Colonic mucosa (tissue), 4 donors: ENCODE measurements around the gene TYW1B. TPM values are rescaled to one million over a fixed set of nuclear protein-coding genes. Genes with fewer than 3 reads are reported as not detected.
"Not testable (repeated sequence)": the region's sequence is repeated elsewhere in the genome, so short reads cannot be mapped to it uniquely, and the experiment has no call there.

Experiments used
- DNase-seq: peaks from one replicate; pipeline ENCODE4 v3.0.0-alpha.2; 2020
- H3K27ac ChIP-seq: fragments of 200-600 bp; one replicate; pipeline ENCODE4 v1.8.0; 2021
- H3K27me3 ChIP-seq: fragments of 200-600 bp; one replicate; pipeline ENCODE4 v1.8.0; 2021
- H3K36me3 ChIP-seq: fragments of 200-600 bp; one replicate; pipeline ENCODE4 v1.8.0; 2021
- H3K4me1 ChIP-seq: fragments of 200-600 bp; one replicate; pipeline ENCODE4 v1.8.0; 2021; ENCODE audit warnings: mild to moderate bottlenecking
- H3K4me3 ChIP-seq: fragments of 200-600 bp; one replicate; pipeline ENCODE4 v1.8.0; 2021
- H3K9ac ChIP-seq, 2 donors: one replicate each; pipeline ENCODE4 v1.7.0; 2013; ENCODE audit warnings: control low read depth in 2 of 2, low read depth in 2 of 2, low read length in 2 of 2
- H3K9me3 ChIP-seq: fragments of 200-600 bp; one replicate; pipeline ENCODE4 v1.8.0; 2021
- CTCF ChIP-seq: fragments of 200-600 bp; IDR thresholded peaks from one replicate; pipeline ENCODE4 v1.8.0; 2022; ENCODE audit warnings: antibody characterized with exemption, mild to moderate bottlenecking
- intact Hi-C: fragments of 100-400 bp; cut with DNase I; formaldehyde crosslinking; loops from one replicate; pipeline ENCODE4 v1.14.1; 2022
- total RNA-seq, 2 donors: library from RNA; stranded (reverse); fragmentation: NEBNext Ultra II Directional in 1 of 2; extraction: Animal tissue kit (Norgen Biotek cat#: 25700) in 1 of 2; gene quantifications; one replicate each; pipeline ENCODE4 v1.2.1, GENCODE V29; 2021
- donor health status: healthy.
- donor health status: DM: no; HTN: no; CAD: no.
- donor health status: DM: no; HTN: no; CAD: no.

TYW1B gene
- total RNA-seq, 2 donors from 2014 or later: 1.9 to 8.9 TPM

DNA sequence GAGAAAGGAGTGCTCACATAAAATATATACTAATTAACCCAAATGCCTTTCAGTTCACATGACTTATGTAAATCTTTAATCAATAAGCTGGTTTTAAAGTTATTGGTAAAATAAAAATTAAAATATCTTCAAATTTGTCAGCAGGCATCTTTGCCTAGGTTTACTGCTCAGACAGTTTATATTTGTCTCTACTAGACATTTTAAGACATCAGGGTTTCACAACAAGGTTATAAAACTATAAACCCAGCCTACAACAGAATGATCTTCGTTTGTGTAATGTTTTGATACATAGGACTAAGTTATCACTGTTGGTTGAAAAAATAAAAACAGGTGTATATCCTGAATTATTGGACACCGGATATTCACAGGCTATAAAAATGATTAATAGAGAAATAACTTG lies 67.4 kb downstream of the TYW1B start:
- no peak for TF ChIP-seq CTCF
- Histone ChIP-seq H3K9me3 (no peaks in the 10 kb centered on the region), H3K4me1 (no peaks in the 10 kb centered on the region), H3K27ac (no peak overlapping the region), H3K9ac (no peak overlapping the region), H3K4me3 (no peak overlapping the region), H3K27me3 (no peaks in the 10 kb centered on the region), H3K36me3 (no peaks in the 10 kb centered on the region)
- DNase-seq: no peak
- intact Hi-C loops: no loop called here

GRCh38 chr7:72754312-72754711 lies 73.7 kb downstream of the TYW1B start:
- Histone ChIP-seq H3K9me3 (no peaks in the 10 kb centered on the region), H3K27me3 (no peaks in the 10 kb centered on the region), H3K27ac (no peak overlapping the region), H3K9ac (no peak overlapping the region), H3K36me3 (no peaks in the 10 kb centered on the region), H3K4me1 (no peaks in the 10 kb centered on the region), H3K4me3 (no peak overlapping the region)
- no peak for DNase-seq
- no peak for TF ChIP-seq CTCF
- intact Hi-C loops: no loop called here

GRCh38 chr7:72753781-72754180 lies 74.2 kb downstream of the TYW1B start:
- intact Hi-C loops: no loop called here
- TF ChIP-seq CTCF: no peak

GRCh38 chr7:72753229-72753628 lies 74.8 kb downstream of the TYW1B start:
- DNase-seq, H3K4me3 ChIP-seq, H3K9me3 ChIP-seq, H3K4me1 ChIP-seq, intact Hi-C loops, H3K9ac ChIP-seq, H3K27me3 ChIP-seq, H3K27ac ChIP-seq, H3K36me3 ChIP-seq: not testable (repeated sequence)

More at GRCh38 chr7:72753781-72754180, 74.2 kb downstream of the TYW1B start:
- Histone ChIP-seq H3K36me3 (no peaks in the 10 kb centered on the region), H3K27ac (no peak overlapping the region), H3K27me3 (no peaks in the 10 kb centered on the region), H3K4me3 (no peak overlapping the region), H3K4me1 (no peaks in the 10 kb centered on the region), H3K9me3 (no peaks in the 10 kb centered on the region), H3K9ac (no peak overlapping the region)
- DNase-seq: no peak

DNA sequence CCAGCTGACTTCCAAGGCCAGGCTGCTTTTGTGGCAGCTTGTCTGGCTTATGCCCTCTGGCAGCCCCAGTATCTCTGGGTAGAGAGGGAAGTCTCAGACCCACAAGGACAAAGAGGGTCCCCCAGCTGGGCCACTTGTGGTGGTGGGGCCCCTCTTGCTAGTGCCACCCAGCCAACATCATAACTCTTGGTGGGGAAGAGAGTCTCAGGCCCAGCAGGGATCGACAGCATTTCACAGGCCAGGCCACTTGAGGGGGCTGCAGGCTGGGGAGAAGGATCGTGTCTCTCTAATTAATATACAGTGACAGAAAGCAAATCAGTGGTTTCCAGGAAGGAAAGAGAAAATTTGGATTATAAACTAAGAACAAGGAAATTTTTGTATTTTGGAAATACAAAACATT lies 76.0 kb downstream of the TYW1B start:
- Histone ChIP-seq H3K9ac (no peak overlapping the region), H3K27ac (no peak overlapping the region), H3K27me3 (no peaks in the 10 kb centered on the region), H3K36me3 (no peaks in the 10 kb centered on the region), H3K9me3 (no peaks in the 10 kb centered on the region), H3K4me3 (no peak overlapping the region), H3K4me1 (no peaks in the 10 kb centered on the region)
- TF ChIP-seq CTCF: no peak
- intact Hi-C loops: no loop called here
- no peak for DNase-seq

DNA sequence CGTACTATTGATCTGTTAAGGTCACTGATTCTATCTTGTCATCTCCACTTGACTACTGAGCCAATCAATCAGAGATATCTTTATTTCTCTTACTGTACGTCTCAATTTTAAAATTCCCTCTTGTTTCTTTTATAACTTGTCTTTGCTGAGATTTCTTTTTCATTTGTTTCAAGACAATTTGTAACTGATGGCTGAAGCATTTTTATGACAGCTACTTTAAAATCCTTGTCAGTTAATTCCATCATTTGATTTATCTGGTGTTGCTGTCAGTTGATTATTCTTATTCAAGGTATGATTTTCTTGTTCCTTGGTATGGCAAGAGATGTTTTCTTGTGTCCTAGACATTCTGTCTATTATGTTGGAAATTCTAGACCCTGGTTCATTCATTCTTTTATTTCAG lies 76.6 kb downstream of the TYW1B start:
- intact Hi-C loops: no loop called here
- H3K9ac ChIP-seq: no peak overlapping the region
- TF ChIP-seq CTCF: no peak
- H3K27ac ChIP-seq: no peak overlapping the region
- H3K36me3 ChIP-seq: no peaks in the 10 kb centered on the region
- no peak overlapping the region for H3K4me3 ChIP-seq
- no peaks in the 10 kb centered on the region for H3K4me1 ChIP-seq
- DNase-seq: no peak
- H3K9me3 ChIP-seq: no peaks in the 10 kb centered on the region
- no peaks in the 10 kb centered on the region for H3K27me3 ChIP-seq

GRCh38 chr7:72748649-72749048 lies 79.4 kb downstream of the TYW1B start:
- H3K27me3 ChIP-seq, DNase-seq, H3K27ac ChIP-seq, H3K36me3 ChIP-seq, H3K4me3 ChIP-seq, H3K4me1 ChIP-seq, H3K9ac ChIP-seq, H3K9me3 ChIP-seq, intact Hi-C loops: not testable (repeated sequence)

GRCh38 chr7:72744244-72744926 lies 83.6 kb downstream of the TYW1B start:
- H3K4me3 ChIP-seq, DNase-seq: not testable (repeated sequence)

GRCh38 chr7:72743801-72744200 lies 84.2 kb downstream of the TYW1B start:
- intact Hi-C loops, H3K27me3 ChIP-seq, H3K36me3 ChIP-seq, H3K4me3 ChIP-seq, H3K9me3 ChIP-seq, H3K9ac ChIP-seq, H3K27ac ChIP-seq, H3K4me1 ChIP-seq, DNase-seq: not testable (repeated sequence)

More at GRCh38 chr7:72744244-72744926, 83.6 kb downstream of the TYW1B start:
- H3K9me3 ChIP-seq, intact Hi-C loops, H3K9ac ChIP-seq, H3K27me3 ChIP-seq, H3K36me3 ChIP-seq, H3K4me1 ChIP-seq, H3K27ac ChIP-seq: not testable (repeated sequence)
